SK-N-SH treated with all-trans-retinoic acid at 6 μM for 48 hours (cell line): ENCODE results near the gene ROBO1.

Source experiments
- ATAC-seq: fragments of 200-7000 bp; cut with Tn5 transposase; 3 replicates; pipeline ENCODE4 v1.9.1; 2020; ENCODE audit warnings: mild to moderate bottlenecking, moderate library complexity
- ARNTL ChIP-seq: fragments of 450-650 bp; formaldehyde crosslinking; IDR thresholded peaks from 2 replicates; pipeline ENCODE4 v1.5.0; 2020; ENCODE audit warnings: low read depth, mild to moderate bottlenecking, moderate library complexity, borderline replicate concordance
- BACH2 ChIP-seq: fragments of 250-450 bp; sonication (Bioruptor Pico); IDR thresholded peaks from 2 replicates; pipeline ENCODE4 v1.9.0; 2021; ENCODE audit warnings: mild to moderate bottlenecking, borderline replicate concordance
- CSDC2 ChIP-seq: fragments of 250-450 bp; sonication (Bioruptor Pico); IDR thresholded peaks from 2 replicates; pipeline ENCODE4 v1.5.0; 2020; ENCODE audit warnings: mild to moderate bottlenecking, moderate library complexity
- ESRRG ChIP-seq: fragments of 250-450 bp; sonication (Bioruptor Pico); IDR thresholded peaks from 2 replicates; pipeline ENCODE4 v1.6.1; 2021; ENCODE audit warnings: mild to moderate bottlenecking
- GLIS3 ChIP-seq: fragments of 250-450 bp; sonication (Bioruptor Pico); IDR thresholded peaks from 2 replicates; pipeline ENCODE4 v1.5.0; 2020; ENCODE audit warnings: mild to moderate bottlenecking, moderate library complexity
- ISL1 ChIP-seq: fragments of 250-450 bp; sonication (Bioruptor Pico); IDR thresholded peaks from 2 replicates; pipeline ENCODE4 v2.1.2; 2022; ENCODE audit warnings: mild to moderate bottlenecking, moderate library complexity
- OSR1 ChIP-seq: fragments of 250-450 bp; sonication (Bioruptor Pico); IDR thresholded peaks from 2 replicates; pipeline ENCODE4 v1.8.0; 2022; ENCODE audit warnings: moderate library complexity, mild to moderate bottlenecking, inconsistent platforms
- PPARA ChIP-seq: fragments of 250-450 bp; sonication (Bioruptor Pico); IDR thresholded peaks from 2 replicates; pipeline ENCODE4 v1.5.0; 2020; ENCODE audit warnings: mild to moderate bottlenecking, borderline replicate concordance
- RARB ChIP-seq: fragments of 250-450 bp; sonication (Bioruptor Pico); IDR thresholded peaks from 2 replicates; pipeline ENCODE4 v1.8.0; 2021; ENCODE audit warnings: mild to moderate bottlenecking, moderate library complexity
- SNAI2 ChIP-seq: fragments of 250-450 bp; sonication (Bioruptor Pico); IDR thresholded peaks from 2 replicates; pipeline ENCODE4 v1.5.0; 2020; ENCODE audit warnings: mild to moderate bottlenecking, moderate library complexity
- TCF4 ChIP-seq: fragments of 250-450 bp; sonication (Bioruptor Pico); IDR thresholded peaks from 2 replicates; pipeline ENCODE4 v1.8.0; 2021; ENCODE audit warnings: mild to moderate bottlenecking, moderate library complexity, borderline replicate concordance
- TOX ChIP-seq: fragments of 250-450 bp; sonication (Bioruptor Pico); IDR thresholded peaks from 2 replicates; pipeline ENCODE4 v1.8.0; 2021; ENCODE audit warnings: mild to moderate bottlenecking, moderate library complexity, borderline replicate concordance
- ZC3H10 ChIP-seq: fragments of 250-450 bp; sonication (Bioruptor Pico); IDR thresholded peaks from 2 replicates; pipeline ENCODE4 v1.5.1; 2021; ENCODE audit warnings: mild to moderate bottlenecking, moderate library complexity
- ZFP3 ChIP-seq: fragments of 250-450 bp; sonication (Bioruptor Pico); IDR thresholded peaks from 2 replicates; pipeline ENCODE4 v1.5.0; 2020; ENCODE audit warnings: mild to moderate bottlenecking, moderate library complexity
- ZFP30 ChIP-seq: fragments of 450-650 bp; formaldehyde crosslinking; IDR thresholded peaks from 2 replicates; pipeline ENCODE4 v1.5.0; 2022; ENCODE audit warnings: mild to moderate bottlenecking, moderate library complexity
- ZNF565 ChIP-seq: fragments of 450-650 bp; formaldehyde crosslinking; conservative IDR thresholded peaks from 2 replicates; pipeline ENCODE4 v1.5.0; 2020; ENCODE audit warnings: low read depth, mild to moderate bottlenecking, moderate library complexity
- ZNF70 ChIP-seq: fragments of 450-650 bp; formaldehyde crosslinking; IDR thresholded peaks from 2 replicates; pipeline ENCODE4 v1.5.0; 2020; ENCODE audit warnings: mild to moderate bottlenecking, moderate library complexity
- ZNF8 ChIP-seq: fragments of 450-650 bp; formaldehyde crosslinking; IDR thresholded peaks from 2 replicates; pipeline ENCODE4 v1.5.0; 2020; ENCODE audit warnings: mild to moderate bottlenecking, moderate library complexity
- TF ChIP-seq, protein P1 (sequence below): fragments of 250-450 bp; sonication (Bioruptor Pico); IDR thresholded peaks from 2 replicates; pipeline ENCODE4 v1.8.0; 2020; ENCODE audit warnings: mild to moderate bottlenecking, moderate library complexity, borderline replicate concordance
- TF ChIP-seq, protein P2 (sequence below): fragments of 250-450 bp; sonication (Bioruptor Pico); IDR thresholded peaks from 2 replicates; pipeline ENCODE4 v1.5.1; 2021; ENCODE audit warnings: mild to moderate bottlenecking, moderate library complexity
- TF ChIP-seq, protein P3 (sequence below): fragments of 250-450 bp; sonication (Bioruptor Pico); IDR thresholded peaks from 2 replicates; pipeline ENCODE4 v1.5.0; 2020; ENCODE audit warnings: mild to moderate bottlenecking, moderate library complexity
- TF ChIP-seq, protein P4 (sequence below): fragments of 250-450 bp; sonication (Bioruptor Pico); IDR thresholded peaks from 2 replicates; pipeline ENCODE4 v1.5.1; 2020; ENCODE audit warnings: low read depth, mild to moderate bottlenecking, moderate library complexity

Gene ROBO1

DNA sequence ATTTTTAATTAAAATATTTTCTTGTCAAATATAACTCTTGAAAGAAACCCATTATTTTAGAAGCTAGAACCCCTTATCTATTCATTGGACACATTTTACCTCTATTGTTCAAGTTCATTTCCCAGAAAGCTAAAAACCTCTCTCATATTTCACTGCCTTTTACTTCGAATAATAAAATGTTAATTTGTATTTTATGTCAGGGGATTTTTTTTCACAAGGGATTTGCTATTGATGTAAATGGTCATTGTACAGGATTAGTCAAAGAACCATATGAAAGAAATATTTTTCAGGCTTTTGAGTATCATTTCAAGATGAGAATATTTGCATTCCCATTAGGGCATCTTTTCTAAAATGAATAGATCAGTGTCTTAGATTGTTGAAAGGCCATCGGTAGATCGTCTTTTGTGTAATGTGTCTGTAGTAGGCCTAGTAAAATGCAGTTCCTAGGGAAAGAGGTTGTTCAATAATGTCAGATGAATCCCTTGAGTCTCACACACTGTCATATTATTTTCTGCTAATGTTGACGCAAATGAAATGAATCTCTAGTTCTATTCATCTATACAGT, 114.5 kb downstream of the ROBO1 start:
- no peak for ATAC-seq
- TF ChIP-seq PPARA (CRISPR knock-in tag), result no peak
- no peak for TF ChIP-seq OSR1 (CRISPR knock-in tag)
- TF ChIP-seq, protein P1, sequence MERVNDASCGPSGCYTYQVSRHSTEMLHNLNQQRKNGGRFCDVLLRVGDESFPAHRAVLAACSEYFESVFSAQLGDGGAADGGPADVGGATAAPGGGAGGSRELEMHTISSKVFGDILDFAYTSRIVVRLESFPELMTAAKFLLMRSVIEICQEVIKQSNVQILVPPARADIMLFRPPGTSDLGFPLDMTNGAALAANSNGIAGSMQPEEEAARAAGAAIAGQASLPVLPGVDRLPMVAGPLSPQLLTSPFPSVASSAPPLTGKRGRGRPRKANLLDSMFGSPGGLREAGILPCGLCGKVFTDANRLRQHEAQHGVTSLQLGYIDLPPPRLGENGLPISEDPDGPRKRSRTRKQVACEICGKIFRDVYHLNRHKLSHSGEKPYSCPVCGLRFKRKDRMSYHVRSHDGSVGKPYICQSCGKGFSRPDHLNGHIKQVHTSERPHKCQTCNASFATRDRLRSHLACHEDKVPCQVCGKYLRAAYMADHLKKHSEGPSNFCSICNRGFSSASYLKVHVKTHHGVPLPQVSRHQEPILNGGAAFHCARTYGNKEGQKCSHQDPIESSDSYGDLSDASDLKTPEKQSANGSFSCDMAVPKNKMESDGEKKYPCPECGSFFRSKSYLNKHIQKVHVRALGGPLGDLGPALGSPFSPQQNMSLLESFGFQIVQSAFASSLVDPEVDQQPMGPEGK (CRISPR knock-in tag), result no peak
- TF ChIP-seq, protein P2, sequence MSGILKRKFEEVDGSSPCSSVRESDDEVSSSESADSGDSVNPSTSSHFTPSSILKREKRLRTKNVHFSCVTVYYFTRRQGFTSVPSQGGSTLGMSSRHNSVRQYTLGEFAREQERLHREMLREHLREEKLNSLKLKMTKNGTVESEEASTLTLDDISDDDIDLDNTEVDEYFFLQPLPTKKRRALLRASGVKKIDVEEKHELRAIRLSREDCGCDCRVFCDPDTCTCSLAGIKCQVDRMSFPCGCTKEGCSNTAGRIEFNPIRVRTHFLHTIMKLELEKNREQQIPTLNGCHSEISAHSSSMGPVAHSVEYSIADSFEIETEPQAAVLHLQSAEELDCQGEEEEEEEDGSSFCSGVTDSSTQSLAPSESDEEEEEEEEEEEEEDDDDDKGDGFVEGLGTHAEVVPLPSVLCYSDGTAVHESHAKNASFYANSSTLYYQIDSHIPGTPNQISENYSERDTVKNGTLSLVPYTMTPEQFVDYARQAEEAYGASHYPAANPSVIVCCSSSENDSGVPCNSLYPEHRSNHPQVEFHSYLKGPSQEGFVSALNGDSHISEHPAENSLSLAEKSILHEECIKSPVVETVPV (CRISPR knock-in tag), result no peak
- no peak for TF ChIP-seq GLIS3
- no peak for TF ChIP-seq ESRRG
- TF ChIP-seq TCF4 (CRISPR knock-in tag), result no peak
- no peak for TF ChIP-seq TOX (CRISPR knock-in tag)
- TF ChIP-seq ZC3H10 (CRISPR knock-in tag), result no peak
- no peak for TF ChIP-seq ZFP3 (CRISPR knock-in tag)

DNA sequence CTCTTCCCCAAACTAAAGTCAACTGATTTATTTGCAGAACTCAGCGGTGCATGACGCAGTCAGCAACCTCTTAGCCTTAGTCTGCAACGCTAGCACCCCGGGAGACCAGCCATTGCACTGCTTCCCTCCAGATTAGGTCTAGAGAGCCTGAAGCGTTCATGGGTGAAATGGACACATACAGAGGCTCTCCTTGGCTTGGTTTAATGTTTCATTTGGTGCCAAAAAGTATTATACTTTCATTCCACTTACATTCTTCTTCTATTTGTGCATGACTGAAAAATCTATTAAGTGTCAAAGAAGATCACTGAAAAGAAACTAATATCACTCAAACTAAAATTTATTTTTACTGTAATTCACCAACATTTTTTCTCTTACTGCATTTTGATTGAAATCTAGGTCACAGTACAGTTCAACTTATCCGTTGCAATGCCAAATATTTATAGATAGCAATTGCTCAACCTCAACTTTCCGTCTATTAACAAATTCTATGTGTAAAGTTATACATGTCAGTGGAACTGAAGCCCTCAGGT, 116.2 kb downstream of the ROBO1 start:
- ATAC-seq, result no peak
- TF ChIP-seq ZFP3 (CRISPR knock-in tag) (no peak), ZNF8 (CRISPR knock-in tag) (no peak), RARB (CRISPR knock-in tag) (no peak), ZFP30 (CRISPR knock-in tag) (no peak), SNAI2 (CRISPR knock-in tag) (no peak), BACH2 (CRISPR knock-in tag) (no peak), TCF4 (CRISPR knock-in tag) (no peak), OSR1 (CRISPR knock-in tag) (no peak), ZNF70 (CRISPR knock-in tag) (no peak), TOX (CRISPR knock-in tag) (no peak), PPARA (CRISPR knock-in tag) (no peak), ZNF565 (no peak), CSDC2 (CRISPR knock-in tag) (no peak), ISL1 (no peak)
- TF ChIP-seq, protein P3, sequence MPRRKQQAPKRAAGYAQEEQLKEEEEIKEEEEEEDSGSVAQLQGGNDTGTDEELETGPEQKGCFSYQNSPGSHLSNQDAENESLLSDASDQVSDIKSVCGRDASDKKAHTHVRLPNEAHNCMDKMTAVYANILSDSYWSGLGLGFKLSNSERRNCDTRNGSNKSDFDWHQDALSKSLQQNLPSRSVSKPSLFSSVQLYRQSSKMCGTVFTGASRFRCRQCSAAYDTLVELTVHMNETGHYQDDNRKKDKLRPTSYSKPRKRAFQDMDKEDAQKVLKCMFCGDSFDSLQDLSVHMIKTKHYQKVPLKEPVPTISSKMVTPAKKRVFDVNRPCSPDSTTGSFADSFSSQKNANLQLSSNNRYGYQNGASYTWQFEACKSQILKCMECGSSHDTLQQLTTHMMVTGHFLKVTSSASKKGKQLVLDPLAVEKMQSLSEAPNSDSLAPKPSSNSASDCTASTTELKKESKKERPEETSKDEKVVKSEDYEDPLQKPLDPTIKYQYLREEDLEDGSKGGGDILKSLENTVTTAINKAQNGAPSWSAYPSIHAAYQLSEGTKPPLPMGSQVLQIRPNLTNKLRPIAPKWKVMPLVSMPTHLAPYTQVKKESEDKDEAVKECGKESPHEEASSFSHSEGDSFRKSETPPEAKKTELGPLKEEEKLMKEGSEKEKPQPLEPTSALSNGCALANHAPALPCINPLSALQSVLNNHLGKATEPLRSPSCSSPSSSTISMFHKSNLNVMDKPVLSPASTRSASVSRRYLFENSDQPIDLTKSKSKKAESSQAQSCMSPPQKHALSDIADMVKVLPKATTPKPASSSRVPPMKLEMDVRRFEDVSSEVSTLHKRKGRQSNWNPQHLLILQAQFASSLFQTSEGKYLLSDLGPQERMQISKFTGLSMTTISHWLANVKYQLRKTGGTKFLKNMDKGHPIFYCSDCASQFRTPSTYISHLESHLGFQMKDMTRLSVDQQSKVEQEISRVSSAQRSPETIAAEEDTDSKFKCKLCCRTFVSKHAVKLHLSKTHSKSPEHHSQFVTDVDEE, result no peak
- TF ChIP-seq, protein P4, sequence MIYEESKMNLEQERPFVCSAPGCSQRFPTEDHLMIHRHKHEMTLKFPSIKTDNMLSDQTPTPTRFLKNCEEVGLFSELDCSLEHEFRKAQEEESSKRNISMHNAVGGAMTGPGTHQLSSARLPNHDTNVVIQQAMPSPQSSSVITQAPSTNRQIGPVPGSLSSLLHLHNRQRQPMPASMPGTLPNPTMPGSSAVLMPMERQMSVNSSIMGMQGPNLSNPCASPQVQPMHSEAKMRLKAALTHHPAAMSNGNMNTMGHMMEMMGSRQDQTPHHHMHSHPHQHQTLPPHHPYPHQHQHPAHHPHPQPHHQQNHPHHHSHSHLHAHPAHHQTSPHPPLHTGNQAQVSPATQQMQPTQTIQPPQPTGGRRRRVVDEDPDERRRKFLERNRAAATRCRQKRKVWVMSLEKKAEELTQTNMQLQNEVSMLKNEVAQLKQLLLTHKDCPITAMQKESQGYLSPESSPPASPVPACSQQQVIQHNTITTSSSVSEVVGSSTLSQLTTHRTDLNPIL (CRISPR knock-in tag), result no peak
- TF ChIP-seq, protein P2 (CRISPR knock-in tag), result no peak

DNA sequence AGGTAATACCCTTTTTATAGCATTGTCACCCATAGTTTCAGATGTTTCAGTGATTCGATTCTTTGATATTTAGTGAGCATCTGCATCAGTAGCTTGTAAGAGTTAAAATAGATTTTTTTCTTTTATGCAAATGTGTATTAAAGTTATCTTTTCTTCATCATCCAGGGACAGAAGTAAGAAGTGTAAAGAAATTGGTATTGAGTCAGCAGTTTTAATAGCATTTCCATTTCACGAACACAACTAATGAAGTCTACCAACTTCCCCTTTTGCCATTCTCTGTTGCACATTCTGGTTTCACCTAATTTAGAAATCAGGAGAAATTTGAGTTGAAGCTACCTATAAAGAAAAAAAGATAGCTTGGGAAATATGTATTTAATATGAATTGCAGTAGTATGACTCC, 127.9 kb downstream of the ROBO1 start:
- TF ChIP-seq TCF4 (CRISPR knock-in tag) (no peak), ARNTL (no peak), SNAI2 (CRISPR knock-in tag) (no peak), RARB (CRISPR knock-in tag) (no peak)
- TF ChIP-seq, protein P3, result no peak
- ATAC-seq, result no peak
